IMR-90 (cell line): ENCODE results near the gene TMEM131L. TPM values are rescaled to one million over a fixed set of nuclear protein-coding genes. Genes with fewer than 3 reads are reported as not detected.
A peak's percentile ranks its signal among the peaks of the same experiment; 100 is the strongest.

ENCODE experiments used
- ATAC-seq: fragments of 200-7000 bp; cut with Tn5 transposase; 2 replicates; pipeline ENCODE4 v1.9.1; 2020; ENCODE audit warnings: low read depth, mild to moderate bottlenecking, moderate library complexity
- BruUV-seq: library from RNA; stranded (reverse); fragments of 400-500 nt; replicated peaks from 2 replicates; lab custom pipeline; 2021; lab: Mats Ljungman, UMichigan
- CTCF ChIA-PET: fragments of 300-600 bp; formaldehyde crosslinking; extraction: SDS; loops from one replicate; lab custom pipeline; 2021; ENCODE audit warnings: antibody characterized with exemption; lab: Yijun Ruan, JAX
- POLR2A ChIA-PET: fragments of 300-600 bp; sonication (Branson Sonifier 250); formaldehyde crosslinking; loops from one replicate; lab custom pipeline; 2022; ENCODE audit warnings: antibody characterized with exemption; ENCODE audit not compliant: unreplicated experiment; lab: Charles Lee
- DNase-seq: peaks from one replicate; pipeline ENCODE4 v3.0.0; 2013
- H2AFZ ChIP-seq: replicated peaks from 2 replicates; pipeline ENCODE3; 2013; ENCODE audit warnings: low read length, mild to moderate bottlenecking; ENCODE audit not compliant: poor library complexity
- H2AK5ac ChIP-seq: 2 replicates; pipeline ENCODE4 v1.6.1; 2013; ENCODE audit warnings: low read depth, low read length, inconsistent platforms
- H2AK9ac ChIP-seq: replicated peaks from 2 replicates; pipeline ENCODE3; 2013; ENCODE audit warnings: mild to moderate bottlenecking, low read depth, low read length, moderate library complexity; ENCODE audit not compliant: poor library complexity
- H2BK120ac ChIP-seq: 2 replicates; pipeline ENCODE4 v1.6.1; 2013; ENCODE audit warnings: low read depth, low read length, inconsistent platforms
- H2BK15ac ChIP-seq: 3 replicates; pipeline ENCODE4 v1.6.1; 2013; ENCODE audit warnings: low read depth, low read length, inconsistent platforms
- H2BK20ac ChIP-seq: 2 replicates; pipeline ENCODE4 v1.6.1; 2013; ENCODE audit warnings: low read depth, mild to moderate bottlenecking, inconsistent platforms, low read length, moderate library complexity
- H2BK5ac ChIP-seq: 2 replicates; pipeline ENCODE4 v1.6.1; 2013; ENCODE audit warnings: mild to moderate bottlenecking, low read depth, low read length, inconsistent platforms; ENCODE audit not compliant: poor library complexity, severe bottlenecking
- H3K14ac ChIP-seq: replicated peaks from 2 replicates; pipeline ENCODE4 v1.6.1; 2013; ENCODE audit warnings: low read depth, low read length, inconsistent platforms
- H3K18ac ChIP-seq: 2 replicates; pipeline ENCODE4 v1.6.1; 2013; ENCODE audit warnings: low read depth, low read length, control low read depth
- H3K23ac ChIP-seq: 2 replicates; pipeline ENCODE4 v1.6.1; 2013; ENCODE audit warnings: low read depth, low read length, inconsistent platforms
- H3K27ac ChIP-seq: 2 replicates; pipeline ENCODE4 v1.5.1; 2013; ENCODE audit warnings: mild to moderate bottlenecking, control low read depth, low read length; ENCODE audit not compliant: insufficient read depth
- H3K27me3 ChIP-seq: 2 replicates; pipeline ENCODE4 v1.6.1; 2013; ENCODE audit warnings: low read length; ENCODE audit not compliant: control insufficient read depth, insufficient read depth
- H3K36me3 ChIP-seq: 2 replicates; pipeline ENCODE4 v1.6.1; 2013; ENCODE audit warnings: low read length, mixed read lengths; ENCODE audit not compliant: control insufficient read depth, insufficient read depth
- H3K4ac ChIP-seq: 2 replicates; pipeline ENCODE4 v1.6.1; 2013; ENCODE audit warnings: low read depth, low read length, inconsistent platforms
- H3K4me1 ChIP-seq: 2 replicates; pipeline ENCODE4 v1.6.1; 2013; ENCODE audit warnings: low read length, mixed read lengths; ENCODE audit not compliant: control insufficient read depth, insufficient read depth
- H3K4me2 ChIP-seq: 2 replicates; pipeline ENCODE4 v1.6.1; 2013; ENCODE audit warnings: low read depth, mild to moderate bottlenecking, control low read depth, low read length, moderate library complexity
- H3K4me3 ChIP-seq: 2 replicates; pipeline ENCODE4 v1.5.1; 2013; ENCODE audit warnings: low read depth, mild to moderate bottlenecking, control low read depth, low read length, moderate library complexity; ENCODE audit not compliant: insufficient read depth
- H3K56ac ChIP-seq: 2 replicates; pipeline ENCODE4 v1.6.1; 2013; ENCODE audit warnings: low read length, inconsistent platforms; ENCODE audit not compliant: insufficient read depth; ENCODE audit errors: extremely low read depth
- H3K79me1 ChIP-seq, 2 experiments: 2 replicates each; pipeline ENCODE4 v1.6.1; 2013; ENCODE audit warnings: low read length in 2 of 2, inconsistent platforms in 1 of 2, low read depth in 1 of 2
- H3K9ac ChIP-seq: 2 replicates; pipeline ENCODE4 v1.6.1; 2013; ENCODE audit warnings: low read depth, low read length, control low read depth
- H3K9me1 ChIP-seq: 2 replicates; pipeline ENCODE4 v1.6.1; 2013; ENCODE audit warnings: low read length, inconsistent platforms; ENCODE audit not compliant: insufficient read depth
- H3K9me3 ChIP-seq: 2 replicates; pipeline ENCODE4 v1.6.1; 2013; ENCODE audit warnings: low read length; ENCODE audit not compliant: control insufficient read depth, insufficient read depth
- H4K20me1 ChIP-seq: 2 replicates; pipeline ENCODE4 v1.6.1; 2013; ENCODE audit warnings: low read length, inconsistent platforms; ENCODE audit not compliant: insufficient read depth
- H4K5ac ChIP-seq: 2 replicates; pipeline ENCODE4 v1.6.1; 2013; ENCODE audit warnings: mild to moderate bottlenecking, low read depth, low read length, control low read depth
- H4K8ac ChIP-seq, 2 experiments: 2 replicates each; pipeline ENCODE4 v1.6.1; 2013; ENCODE audit warnings: low read depth in 2 of 2, low read length in 2 of 2, control low read depth in 1 of 2, inconsistent platforms in 1 of 2
- H4K91ac ChIP-seq: 2 replicates; pipeline ENCODE4 v1.6.1; 2013; ENCODE audit warnings: low read depth, low read length, inconsistent platforms; ENCODE audit not compliant: insufficient read depth
- MAFK ChIP-seq: IDR thresholded peaks from 2 replicates; pipeline ENCODE4 v1.6.1; 2012; ENCODE audit warnings: low read depth, low read length, improper control_type of control experiment
- RAD21 ChIP-seq: IDR thresholded peaks from 2 replicates; pipeline ENCODE4 v1.6.1; 2012; ENCODE audit warnings: low read length, improper control_type of control experiment
- WGBS, 2 experiments: methylation state at CpG; one replicate each; pipeline versions ENCODE4 v1.1.5 to v1.1.7; 2013; ENCODE audit warnings: missing lambda C conversion rate in 2 of 2; ENCODE audit not compliant: insufficient read length in 1 of 2; ENCODE audit errors: extremely low coverage in 2 of 2; 5-methylcytosine and 5-hydroxymethylcytosine counted together
- dilution Hi-C: fragments of 300-500 bp; cut with HindIII; formaldehyde crosslinking; loops from one replicate; pipeline ENCODE4 v1.14.3; 2018; ENCODE audit warnings: low sequenced_read_pairs; ENCODE audit not compliant: unreplicated experiment
- in situ Hi-C: fragments of 300-500 bp; cut with MboI; formaldehyde crosslinking; loops from 3 replicates; pipeline ENCODE4 v1.14.3; 2019; ENCODE audit warnings: low sequenced_read_pairs, inconsistent platforms, mixed read lengths
- intact Hi-C: fragments of 100-400 bp; cut with micrococcal nuclease; formaldehyde crosslinking; loops from 2 replicates; pipeline ENCODE4 v1.10.0; 2022
- polyA plus RNA-seq, 3 experiments: library from polyadenylated mRNA; depleted of rRNA; stranded (reverse); fragments of >200 nt; gene quantifications; 2 replicates each; pipeline ENCODE4 v1.2.3, GENCODE V29; 2012; ENCODE audit warnings: low replicate concordance in 1 of 3
- total RNA-seq: library from RNA; depleted of rRNA; stranded (reverse); fragments of >200 nt; gene quantifications from 2 replicates; pipeline ENCODE4 v1.2.3, GENCODE V29; 2012

Gene TMEM131L
- total and polyA plus RNA-seq, 2 of the 4 experiments (the other 2 are of a cell fraction): 8.4 to 23.8 TPM

GRCh38 chr4:153449338-153449737 lies 16.8 kb upstream of the TMEM131L start:
- DNase-seq (no peak), ATAC-seq (no peak)
- Histone ChIP-seq H2BK20ac (no peak overlapping the region), H2BK120ac (no peak overlapping the region), H3K23ac (no peak overlapping the region), H3K9ac (no peak overlapping the region), H3K56ac (no peak overlapping the region), H2AK5ac (no peak overlapping the region), H3K36me3 (no peaks in the 10 kb centered on the region), H3K9me3 (no peaks in the 10 kb centered on the region), H3K27ac (no peak overlapping the region), H3K4ac (no peak overlapping the region), H2BK15ac (no peak overlapping the region), H4K5ac (no peak overlapping the region), H3K27me3 (no peaks in the 10 kb centered on the region), H2AK9ac (no peak overlapping the region), H3K4me1 (peaks cover 5% of the 10 kb centered on the region), H3K79me1 (no peaks in the 10 kb centered on the region), H3K9me1 (peaks cover 2% of the 10 kb centered on the region; the same call in 1 of the 2 replicates), H3K4me2 (no peak overlapping the region), H3K4me3 (no peak overlapping the region), H3K18ac (no peak overlapping the region), H4K8ac (no peak overlapping the region), H4K20me1 (no peaks in the 10 kb centered on the region), H4K91ac (no peak overlapping the region), H3K14ac (no peak overlapping the region), H2AFZ (no peak overlapping the region), H2BK5ac (no peak overlapping the region)
- ChIA-PET CTCF (no interaction called here), POLR2A (no interaction called here)
- dilution Hi-C loops: no loop called here
- in situ Hi-C loops: no loop called here
- no peak for TF ChIP-seq RAD21
- peak; percentile 94 for TF ChIP-seq MAFK
- no TSS peak for BruUV-seq
- WGBS, 2 experiments: no CpG with 5 or more reads among the region's 1 CpG
- intact Hi-C loops: loop anchor here (5.0 kb wide), 1 partner anchor 102 kb away; no protein-coding TSS in a partner anchor
